Esophagus squamous epithelium (tissue), 4 donors: Measurements from ENCODE around the gene CPO.

Experiments used
- POLR2A ChIP-seq, 4 donors: fragments of 450-650 bp; IDR thresholded peaks; one replicate each; pipeline ENCODE4 v1.6.1; 2017; ENCODE audit warnings: antibody characterized with exemption in 4 of 4, mild to moderate bottlenecking in 4 of 4, moderate library complexity in 3 of 4
- TF ChIP-seq, protein P1 (sequence below), 6 experiments: fragments of 450-650 bp in 4 of 6; fragments of 200-600 bp in 2 of 6; sonication (generic) in 2 of 6; IDR thresholded peaks; one replicate each; pipeline ENCODE4 v1.5.1; 2016 to 2019; ENCODE audit warnings: antibody characterized with exemption in 6 of 6, mild to moderate bottlenecking in 4 of 6, moderate library complexity in 4 of 6

DNA sequence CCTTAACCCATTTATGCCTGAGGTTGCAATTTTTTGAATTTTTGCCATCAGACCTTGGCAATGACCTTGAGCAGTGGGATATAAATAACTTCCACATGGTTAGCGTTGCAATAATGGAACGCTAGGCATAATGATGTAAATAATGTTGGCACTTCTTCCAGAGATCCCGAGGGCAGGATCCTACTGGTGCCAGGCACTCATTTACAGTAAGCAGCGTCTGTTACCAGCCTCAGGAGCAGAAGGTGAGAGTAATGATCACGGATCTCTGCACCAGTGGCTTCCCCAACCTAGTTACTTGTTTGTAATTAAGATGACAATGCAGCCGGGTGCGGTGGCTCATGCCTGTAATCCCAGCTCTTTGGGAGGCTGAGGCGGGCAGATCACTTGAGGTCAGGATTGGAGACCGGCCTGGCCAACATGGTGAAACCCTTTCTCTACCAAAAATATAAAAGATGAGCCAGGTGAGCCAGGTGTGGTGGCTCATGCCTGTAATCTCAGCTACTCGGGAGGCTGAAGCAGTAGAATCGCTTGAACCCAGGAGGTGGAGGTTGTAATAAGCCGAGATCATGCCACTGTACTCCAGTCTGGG lies 41.9 kb downstream of the CPO start:
- TF ChIP-seq POLR2A (IDR thresholded peaks at IDR 0.05): no peak
- TF ChIP-seq, protein P1, sequence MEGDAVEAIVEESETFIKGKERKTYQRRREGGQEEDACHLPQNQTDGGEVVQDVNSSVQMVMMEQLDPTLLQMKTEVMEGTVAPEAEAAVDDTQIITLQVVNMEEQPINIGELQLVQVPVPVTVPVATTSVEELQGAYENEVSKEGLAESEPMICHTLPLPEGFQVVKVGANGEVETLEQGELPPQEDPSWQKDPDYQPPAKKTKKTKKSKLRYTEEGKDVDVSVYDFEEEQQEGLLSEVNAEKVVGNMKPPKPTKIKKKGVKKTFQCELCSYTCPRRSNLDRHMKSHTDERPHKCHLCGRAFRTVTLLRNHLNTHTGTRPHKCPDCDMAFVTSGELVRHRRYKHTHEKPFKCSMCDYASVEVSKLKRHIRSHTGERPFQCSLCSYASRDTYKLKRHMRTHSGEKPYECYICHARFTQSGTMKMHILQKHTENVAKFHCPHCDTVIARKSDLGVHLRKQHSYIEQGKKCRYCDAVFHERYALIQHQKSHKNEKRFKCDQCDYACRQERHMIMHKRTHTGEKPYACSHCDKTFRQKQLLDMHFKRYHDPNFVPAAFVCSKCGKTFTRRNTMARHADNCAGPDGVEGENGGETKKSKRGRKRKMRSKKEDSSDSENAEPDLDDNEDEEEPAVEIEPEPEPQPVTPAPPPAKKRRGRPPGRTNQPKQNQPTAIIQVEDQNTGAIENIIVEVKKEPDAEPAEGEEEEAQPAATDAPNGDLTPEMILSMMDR (IDR thresholded peaks at IDR 0.05): no peak
